HG02973 (cell line): Measurements from ENCODE around the gene GMPR.

Experiments used
- ATAC-seq: cut with Tn5 transposase; IDR thresholded peaks from one replicate; pipeline ENCODE4 v1.9.1; 2021; ENCODE audit warnings: moderate library complexity; ENCODE audit not compliant: unreplicated experiment

The GMPR gene

DNA sequence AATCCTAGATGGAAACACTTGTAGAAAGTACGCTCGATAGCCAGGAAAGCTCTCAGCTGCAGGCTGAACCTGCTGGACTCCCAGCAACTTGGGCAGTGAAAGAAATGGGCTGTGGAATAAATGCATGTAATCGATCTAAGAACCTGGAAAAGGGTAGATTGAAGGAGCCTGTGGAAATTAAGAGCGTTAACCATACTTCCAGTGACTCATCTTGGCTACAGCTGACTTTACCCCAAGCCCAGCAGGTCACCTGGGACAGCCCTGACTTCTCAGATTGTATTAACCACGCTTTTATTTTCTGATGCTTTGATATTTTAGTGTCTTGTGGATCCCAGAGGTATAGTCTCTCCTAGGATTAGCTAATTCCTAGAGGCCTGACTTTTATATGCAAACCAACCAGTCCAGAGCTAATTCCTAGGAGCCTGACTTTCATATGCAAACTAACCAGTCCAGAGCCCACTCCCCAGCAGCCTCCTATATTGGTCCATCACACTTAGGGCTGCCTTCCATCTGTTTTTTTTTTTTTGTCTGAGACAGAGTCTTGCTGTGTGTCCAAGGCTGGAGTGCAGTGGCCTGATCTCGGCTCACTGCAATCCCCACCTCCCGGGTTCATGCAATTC is 86.3 kb downstream of the GMPR start:
- ATAC-seq: no peak

DNA sequence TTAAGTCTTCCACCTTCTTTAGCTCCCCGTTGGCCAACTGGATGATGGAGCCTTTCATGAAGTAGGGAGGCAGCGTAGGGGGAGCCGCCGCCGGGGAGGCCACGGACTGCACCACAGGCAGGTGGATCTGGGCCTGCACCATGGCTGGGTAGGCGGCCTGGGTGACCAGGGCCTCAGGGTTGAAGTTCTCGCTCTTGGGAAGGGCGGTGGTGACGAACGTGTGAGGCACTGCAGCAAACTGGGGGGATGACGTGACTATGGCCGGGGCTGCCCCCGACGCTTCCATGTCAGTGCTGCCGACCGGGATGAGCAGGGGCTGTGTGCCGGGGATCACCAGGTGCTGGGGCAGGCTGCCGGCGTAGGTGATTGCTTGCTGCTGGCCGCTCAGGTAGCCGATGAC is 88.1 kb downstream of the GMPR start:
- no peak for ATAC-seq

DNA sequence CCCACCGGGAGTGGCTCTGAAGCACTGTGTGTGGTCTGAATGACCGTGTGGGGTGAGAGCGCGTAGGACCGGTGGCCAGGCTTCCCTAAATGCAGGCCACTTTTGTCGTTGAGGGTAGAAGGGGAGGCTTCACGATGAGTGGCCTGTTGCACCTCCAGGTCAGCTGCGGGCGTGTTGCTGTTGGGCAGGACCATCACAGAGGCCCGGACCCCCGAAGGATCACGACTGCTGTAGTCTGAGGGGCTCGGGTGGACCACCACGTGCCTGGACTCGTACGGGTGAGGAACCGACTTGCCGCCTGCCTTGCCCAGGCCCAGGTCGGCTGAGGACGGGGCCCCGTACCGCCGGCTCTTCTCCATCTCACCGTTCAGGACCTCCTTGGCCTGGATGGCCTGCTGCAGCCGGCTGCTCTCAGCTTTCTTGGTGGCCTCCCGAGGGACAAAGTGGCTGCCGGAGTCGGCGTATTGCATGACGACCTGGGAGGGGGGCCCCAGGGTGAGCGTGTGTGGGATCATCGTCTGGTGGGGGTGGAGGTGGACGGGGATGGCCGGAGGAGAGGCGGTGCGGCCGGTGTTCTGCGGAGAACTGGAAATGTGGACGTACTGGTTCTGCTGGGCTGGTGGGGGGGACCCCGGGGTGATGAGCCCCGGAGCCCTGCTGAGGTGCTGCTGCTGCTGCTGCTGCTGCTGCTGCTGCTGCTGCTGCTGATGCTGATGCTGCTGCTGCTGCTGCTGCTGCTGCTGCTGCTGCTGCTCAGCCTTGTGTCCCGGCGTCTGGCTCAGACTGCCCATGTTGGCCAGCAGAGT is 88.8 kb downstream of the GMPR start:
- ATAC-seq: no peak

DNA sequence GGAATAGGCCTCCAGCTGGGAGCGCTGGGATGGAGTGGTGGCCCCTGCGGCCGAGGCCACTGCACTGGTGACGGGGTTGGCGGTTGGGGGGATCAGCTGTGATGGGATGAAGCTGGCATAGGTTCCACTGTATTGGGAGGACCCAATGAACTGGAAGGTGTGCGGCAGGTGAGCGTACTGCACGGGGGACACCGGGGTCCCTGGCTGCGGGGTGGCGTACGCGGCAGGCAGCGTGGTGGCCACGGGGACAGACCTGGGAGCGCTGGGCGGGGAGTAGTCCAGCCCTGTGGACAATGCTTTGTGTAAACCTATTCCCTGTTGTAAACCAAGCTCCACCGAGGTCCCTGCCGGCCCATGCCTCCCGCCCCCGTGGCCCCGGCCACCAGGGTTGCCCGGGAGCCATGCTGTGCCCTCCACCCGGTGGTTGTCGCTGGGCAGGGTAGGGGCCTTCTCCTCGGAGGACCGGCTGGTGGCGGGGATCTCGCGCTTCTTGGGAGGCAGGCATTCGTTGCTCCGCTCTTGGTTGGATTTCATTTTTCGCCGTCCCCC is 89.5 kb downstream of the GMPR start:
- no peak for ATAC-seq

DNA sequence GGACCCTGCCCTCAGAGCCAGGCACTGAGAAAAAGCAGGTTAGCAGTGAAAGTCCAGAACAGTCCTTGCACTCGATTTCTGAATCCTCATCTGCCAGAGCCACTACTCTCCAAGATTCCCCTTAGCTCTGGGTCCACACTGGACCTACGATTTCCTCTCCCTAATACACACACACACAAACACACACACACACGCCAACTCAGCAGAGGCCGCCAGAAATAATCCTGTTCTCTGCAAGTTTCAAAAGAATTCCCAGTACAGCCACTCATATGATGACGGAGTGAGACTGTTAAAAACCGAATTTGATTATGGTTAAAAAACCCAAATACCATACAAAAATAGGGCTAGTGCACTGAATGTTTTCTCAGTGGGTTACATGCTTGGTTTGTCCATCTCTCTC is 90.8 kb downstream of the GMPR start:
- no peak for ATAC-seq

DNA sequence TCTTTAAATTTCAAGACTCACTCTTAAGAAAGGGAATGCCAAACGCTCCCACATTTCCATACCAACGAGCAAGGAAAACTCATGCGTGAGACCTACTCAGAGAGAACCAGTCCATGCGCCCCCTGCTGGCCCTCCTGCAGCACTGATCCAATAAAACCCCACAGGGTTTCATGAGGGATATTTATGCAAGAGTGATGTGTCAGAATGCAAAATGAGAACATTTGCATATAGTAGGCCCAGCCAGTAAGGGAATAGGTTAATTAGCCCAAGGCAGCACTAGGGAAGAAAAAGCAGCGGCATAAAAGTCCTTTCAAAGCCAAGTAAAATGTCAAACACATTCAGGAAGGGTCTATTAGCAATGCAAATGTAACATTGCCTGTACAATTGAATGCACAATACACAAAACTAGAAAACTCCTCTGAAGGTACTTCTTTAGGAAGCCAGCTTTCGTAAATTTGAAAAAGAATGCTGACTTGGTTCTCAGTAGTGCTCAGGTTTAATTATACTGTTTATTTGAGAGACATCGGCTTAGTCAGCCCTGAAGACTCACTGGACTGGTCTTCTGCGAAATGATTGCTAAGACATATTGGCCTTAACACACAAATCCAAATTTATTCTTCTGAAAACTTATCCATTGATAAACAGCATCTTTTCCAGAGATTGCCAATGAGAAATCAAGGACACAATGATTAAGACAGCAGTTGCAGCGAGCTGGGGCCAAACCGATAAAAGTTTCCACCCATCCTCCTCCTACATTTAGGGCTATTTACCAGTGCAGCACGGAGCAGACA is 93.2 kb downstream of the GMPR start:
- peak; percentile 66 for ATAC-seq

DNA sequence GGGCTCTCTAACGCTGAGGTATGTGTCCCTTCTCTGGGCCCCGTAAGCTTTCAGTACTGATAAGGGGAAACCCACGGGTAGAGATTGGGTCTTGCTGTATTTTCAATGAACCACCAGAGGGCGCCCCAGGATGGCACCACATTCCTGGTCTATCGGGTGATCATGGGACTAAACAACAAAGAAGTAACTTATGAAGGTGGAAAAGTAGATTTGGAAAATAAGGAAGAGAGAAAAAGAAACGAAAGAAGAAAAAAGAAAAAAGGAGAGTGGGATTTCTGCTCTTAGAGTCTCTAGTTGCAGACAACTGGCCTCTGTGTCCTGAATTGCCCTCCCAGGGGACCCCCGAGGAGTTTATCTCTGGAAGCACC is 93.8 kb downstream of the GMPR start:
- ATAC-seq: peak; percentile 90

DNA sequence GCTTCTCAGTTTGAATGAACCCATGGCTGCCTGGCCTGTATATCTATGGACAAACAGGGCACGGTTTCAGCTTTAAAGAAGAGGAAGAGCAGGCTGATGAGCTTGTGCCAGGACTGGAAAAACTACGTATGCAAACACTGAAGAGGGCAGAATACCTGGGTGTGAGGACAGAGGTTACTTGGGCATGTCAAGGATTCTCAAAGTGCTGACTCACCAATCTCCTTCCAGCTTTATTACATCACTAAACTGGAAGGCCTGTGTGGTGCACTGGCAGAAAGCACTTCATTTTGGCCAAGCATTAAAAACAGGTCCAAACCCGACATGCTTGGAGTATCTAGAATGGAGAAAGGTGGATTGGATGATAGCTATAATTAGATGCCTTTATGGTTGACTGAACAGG is 95.2 kb downstream of the GMPR start:
- no peak for ATAC-seq

DNA sequence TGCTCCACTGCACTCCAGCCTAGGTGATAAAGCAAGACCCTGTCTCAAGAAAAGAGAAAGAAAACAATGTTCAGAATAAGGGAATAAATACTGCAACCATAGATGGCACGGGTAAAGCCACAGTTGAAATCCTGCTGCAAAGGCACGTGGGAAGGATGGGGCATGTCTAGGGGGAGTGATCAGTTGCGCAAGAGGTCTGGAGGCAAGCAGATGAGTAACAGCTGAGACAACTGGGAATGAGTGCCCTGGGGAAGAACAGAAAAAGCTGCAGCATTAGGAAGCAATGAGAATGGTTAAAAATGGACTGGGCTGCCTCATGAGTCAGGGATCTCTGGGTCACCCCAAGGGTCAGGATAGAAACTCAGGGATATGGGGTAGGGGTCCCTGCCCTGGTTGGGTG is 96.3 kb downstream of the GMPR start:
- ATAC-seq: no peak

DNA sequence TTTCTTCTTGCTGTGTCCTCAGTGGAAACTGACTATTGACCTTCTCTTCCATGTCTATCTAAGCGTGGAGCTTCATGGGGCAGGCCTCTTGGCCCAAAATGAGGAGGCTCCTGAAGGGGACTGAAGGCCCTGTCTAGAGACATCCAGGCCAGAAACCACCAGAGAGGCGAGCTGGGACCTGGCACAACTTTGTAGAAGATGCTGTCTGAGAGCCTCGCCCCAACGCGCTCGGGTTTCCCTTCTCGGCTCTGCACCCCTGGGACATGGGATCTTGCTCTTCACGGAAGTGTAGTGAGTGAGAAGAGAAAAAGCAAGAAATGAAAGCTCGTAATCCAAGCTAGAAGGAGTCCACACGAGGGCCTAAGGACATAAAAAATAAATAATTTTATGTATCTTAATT is 96.8 kb downstream of the GMPR start:
- no peak for ATAC-seq

DNA sequence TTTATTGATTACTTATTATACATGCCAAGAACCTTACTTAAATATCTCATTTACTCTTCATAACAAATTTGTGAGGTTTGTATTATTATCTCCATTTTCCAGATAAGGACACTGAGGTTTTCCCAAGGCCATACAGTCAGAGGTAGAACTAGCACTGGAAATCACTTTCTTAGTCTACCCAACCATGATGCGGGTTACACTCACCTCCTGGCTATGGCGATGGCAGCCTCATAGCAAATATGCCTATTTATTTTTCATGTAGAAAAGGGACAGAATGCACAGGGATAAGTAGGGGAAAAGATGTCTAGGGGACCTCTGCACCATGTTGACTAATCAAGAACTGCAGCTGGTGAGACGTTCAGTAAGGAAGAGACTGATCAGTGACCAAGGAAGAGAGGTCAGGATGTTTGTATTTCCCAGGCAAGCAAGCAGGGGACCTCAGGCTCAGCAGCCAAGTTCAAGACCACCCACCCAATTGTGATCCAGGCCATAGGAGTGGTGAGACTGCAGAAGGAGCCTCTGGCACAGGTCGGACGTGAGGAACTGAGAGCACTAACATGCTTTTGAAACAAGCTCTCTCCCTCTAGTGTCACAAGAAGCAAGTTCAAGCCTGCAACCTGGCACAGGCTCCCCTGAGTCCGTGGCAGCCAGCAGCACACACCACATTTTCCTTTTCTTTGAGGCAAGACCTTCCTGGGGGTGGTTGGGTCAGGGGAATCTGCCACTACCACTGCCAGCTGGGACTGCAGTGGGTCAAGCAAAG is 97.8 kb downstream of the GMPR start:
- ATAC-seq: no peak

DNA sequence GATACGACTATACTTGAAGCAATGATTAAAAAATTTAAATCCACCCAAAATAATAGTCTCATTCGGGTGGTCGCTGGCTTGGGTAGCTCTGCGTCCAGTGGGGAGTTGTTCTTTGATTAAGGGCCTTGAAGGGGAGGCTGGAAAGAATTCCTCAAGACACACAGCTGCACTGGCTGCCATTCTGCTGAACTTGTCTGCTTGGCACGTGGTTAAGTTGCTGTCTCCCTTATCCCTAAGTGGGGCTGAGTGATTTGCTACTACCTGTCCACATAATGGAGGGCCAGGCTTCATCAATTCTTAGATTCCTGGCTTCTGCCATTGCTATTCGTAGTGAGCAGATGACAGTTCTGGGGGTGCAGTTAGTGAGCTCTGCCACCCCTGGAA is 98.5 kb downstream of the GMPR start:
- no peak for ATAC-seq

DNA sequence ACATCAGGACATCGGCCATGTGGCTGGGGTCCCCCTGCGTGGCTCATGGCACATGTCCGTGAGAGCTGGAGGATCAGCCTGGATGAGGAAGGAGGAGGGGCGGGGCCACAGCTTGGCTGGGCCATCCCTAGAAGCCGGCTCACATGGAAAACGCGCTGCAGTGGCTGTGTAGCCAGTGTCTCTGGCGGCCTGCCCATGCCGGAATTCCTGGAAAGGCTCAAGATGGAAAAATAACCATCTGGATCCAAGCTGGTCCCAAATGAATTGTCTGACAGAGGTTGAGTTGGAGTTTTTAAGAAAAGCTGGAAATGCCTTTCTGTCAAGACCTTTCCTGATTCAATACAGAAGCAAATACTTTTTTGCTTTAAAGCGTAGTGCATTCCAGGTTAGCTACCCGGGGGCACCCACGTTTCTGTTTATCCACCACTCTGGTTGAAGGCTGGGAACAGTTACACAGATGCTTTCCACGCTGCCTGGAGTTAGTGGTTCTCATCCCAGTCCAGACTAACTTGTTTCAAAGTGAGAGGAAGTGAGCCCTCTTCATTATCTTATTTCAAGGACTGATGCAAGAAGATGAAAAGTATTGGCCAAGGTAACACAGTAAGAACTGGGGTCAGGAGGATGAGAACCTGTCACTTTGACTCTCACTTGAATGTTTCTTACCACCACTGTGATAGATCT is 99.0 kb downstream of the GMPR start:
- ATAC-seq: no peak

DNA sequence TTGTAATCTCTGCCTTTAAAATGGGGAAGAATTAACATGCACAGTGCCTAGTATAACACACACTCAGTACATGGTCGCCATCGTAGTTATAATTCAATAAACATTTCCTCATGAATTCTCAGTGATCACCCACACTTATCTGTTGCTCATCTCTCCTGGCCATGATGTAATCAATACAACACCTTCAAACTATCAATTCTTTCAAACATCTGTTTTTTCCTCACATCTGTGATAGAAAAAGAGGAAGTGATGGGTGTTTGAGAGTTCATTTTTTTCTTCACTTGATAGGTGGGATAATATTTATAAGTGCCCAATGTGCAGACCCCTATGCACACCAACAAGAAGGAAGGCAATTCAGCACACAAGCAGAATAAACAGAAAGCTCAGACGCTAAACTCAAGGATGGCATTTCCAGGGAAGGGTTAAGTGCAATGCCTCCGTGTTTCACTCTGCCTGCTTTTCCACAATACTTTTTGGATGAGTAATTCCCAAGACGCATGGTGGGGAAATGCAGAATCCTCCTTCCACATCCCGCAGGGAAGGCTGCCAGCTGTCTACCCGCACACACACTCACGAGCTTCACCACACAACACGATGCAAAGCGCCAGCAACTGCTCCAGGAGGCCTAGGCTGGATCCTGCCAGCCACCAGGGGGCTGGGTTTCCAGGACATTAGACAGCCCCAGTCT is 100.3 kb downstream of the GMPR start:
- ATAC-seq: no peak

DNA sequence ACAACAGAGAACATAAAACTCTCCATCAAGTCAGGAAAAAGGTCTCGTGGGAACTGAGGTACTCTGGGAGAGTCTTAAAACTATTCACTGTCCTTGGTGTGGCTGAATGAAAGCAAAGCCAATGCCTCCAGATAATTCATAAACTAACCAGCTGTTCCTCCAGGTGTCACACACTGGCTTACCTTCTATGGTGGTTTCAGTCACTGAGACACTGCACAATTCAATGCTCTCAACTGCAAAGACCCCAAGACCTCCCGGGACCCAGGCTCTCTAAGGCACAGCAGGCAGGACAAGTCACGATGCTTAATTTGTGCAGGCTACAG is 100.8 kb downstream of the GMPR start:
- no peak for ATAC-seq

DNA sequence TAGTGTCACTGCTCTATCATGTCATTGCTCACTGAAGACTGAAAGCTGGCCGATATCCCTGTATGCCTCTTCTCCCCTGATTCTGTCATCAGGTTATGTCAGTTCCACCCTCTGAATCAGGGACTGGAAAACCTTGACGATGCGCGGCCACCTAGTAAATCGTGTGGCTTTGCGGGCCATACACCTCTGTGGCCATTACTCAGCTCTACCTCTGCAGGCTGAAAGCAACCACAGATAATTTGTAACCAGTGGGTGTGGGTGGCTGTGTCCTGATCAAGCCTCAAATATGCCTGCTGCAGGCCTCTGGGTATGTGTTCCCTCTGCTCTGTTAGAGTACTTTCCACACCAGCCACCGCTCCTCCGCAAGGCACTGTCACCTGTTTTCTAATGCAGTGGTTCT is 105.2 kb downstream of the GMPR start:
- no peak for ATAC-seq

DNA sequence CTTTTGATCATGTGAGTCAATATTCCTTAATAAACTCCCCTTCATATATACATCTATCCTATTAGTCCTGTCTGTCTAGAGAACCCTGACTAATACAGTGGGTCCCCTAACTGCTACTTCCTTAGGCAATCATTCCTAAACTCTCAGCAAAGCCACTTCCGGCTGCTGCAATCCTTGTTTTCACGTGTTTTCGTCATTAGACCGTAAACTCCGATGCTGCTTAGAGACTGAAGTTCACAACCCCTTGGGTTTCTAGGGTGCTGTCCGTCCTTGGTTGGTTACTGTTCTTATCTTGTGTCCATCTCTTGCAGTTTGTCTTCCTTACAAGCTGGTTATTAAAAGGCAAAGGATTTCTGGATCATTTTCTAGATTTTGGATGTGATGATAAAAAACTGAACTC is 106.4 kb downstream of the GMPR start:
- no peak for ATAC-seq
